ENCODE results near the gene ADAT2. TPM values are rescaled to one million over a fixed set of nuclear protein-coding genes. Genes with fewer than 3 reads are reported as not detected.
A peak's percentile ranks its signal among the peaks of the same experiment; 100 is the strongest.

The ADAT2 gene
- total and polyA plus RNA-seq, 2 of the 13 experiments (the other 11 are each of a cell fraction or from before 2014, with no cell fraction given) = 10.5 to 18.3 TPM

GRCh38 chr6:143397227-143398222, 53.0 kb downstream of the ADAT2 start (continued):
- TF ChIP-seq, protein P1, sequence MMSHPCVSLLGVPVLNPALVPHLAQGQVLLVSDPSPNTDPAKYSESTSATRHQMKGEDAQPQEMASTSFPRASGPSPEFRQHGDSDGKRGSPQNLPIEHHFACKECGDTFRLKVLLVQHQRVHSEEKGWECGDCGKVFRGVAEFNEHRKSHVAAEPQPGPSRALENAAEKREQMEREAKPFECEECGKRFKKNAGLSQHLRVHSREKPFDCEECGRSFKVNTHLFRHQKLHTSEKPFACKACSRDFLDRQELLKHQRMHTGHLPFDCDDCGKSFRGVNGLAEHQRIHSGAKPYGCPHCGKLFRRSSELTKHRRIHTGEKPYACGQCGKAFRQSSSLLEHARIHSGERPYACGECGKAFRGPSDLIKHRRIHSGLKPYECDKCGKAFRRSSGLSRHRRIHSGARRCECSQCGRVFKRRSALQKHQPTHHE (CRISPR knock-in tag; IDR thresholded peaks at IDR 0.05; ENCODE audit: borderline replicate concordance) = no peak
- peak; percentile 97 for TF ChIP-seq RXRA (CRISPR knock-in tag; IDR thresholded peaks at IDR 0.05)
- TF ChIP-seq, protein P2, sequence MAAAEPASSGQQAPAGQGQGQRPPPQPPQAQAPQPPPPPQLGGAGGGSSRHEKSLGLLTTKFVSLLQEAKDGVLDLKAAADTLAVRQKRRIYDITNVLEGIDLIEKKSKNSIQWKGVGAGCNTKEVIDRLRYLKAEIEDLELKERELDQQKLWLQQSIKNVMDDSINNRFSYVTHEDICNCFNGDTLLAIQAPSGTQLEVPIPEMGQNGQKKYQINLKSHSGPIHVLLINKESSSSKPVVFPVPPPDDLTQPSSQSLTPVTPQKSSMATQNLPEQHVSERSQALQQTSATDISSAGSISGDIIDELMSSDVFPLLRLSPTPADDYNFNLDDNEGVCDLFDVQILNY (CRISPR knock-in tag; conservative IDR thresholded peaks at IDR 0.05) = no peak
- TF ChIP-seq ZNF441 (CRISPR knock-in tag; IDR thresholded peaks at IDR 0.05; ENCODE audit: borderline replicate concordance) = no peak; the same call in 1 of the 2 replicates
- no peak for TF ChIP-seq FOXK2 (IDR thresholded peaks at IDR 0.05)
- TF ChIP-seq ZBTB21 (CRISPR knock-in tag; IDR thresholded peaks at IDR 0.05) = peak; percentile 36; the same call in 1 of the 2 replicates
- TF ChIP-seq NFE2 (CRISPR knock-in tag; IDR thresholded peaks at IDR 0.05) = 0 out of 2 replicates have a peak, but pooled peaks have one; percentile 11
- 0 out of 2 replicates have a peak, but pooled peaks have one; percentile 72 for TF ChIP-seq ZNF510 (CRISPR knock-in tag; IDR thresholded peaks at IDR 0.05; ENCODE audit: low read depth)
- peak; percentile 65 for TF ChIP-seq TCF7 (IDR thresholded peaks at IDR 0.05; ENCODE audit: low read depth)
- 0 out of 2 replicates have a peak, but pooled peaks have one; percentile 19 for TF ChIP-seq MAFF (IDR thresholded peaks at IDR 0.05; ENCODE audit: low read depth, low read length)
- peak; percentile 96 for TF ChIP-seq HOMEZ (CRISPR knock-in tag; IDR thresholded peaks at IDR 0.05; ENCODE audit: low read depth)
- TF ChIP-seq ZNF354B (CRISPR knock-in tag; IDR thresholded peaks at IDR 0.05) = no peak
- TF ChIP-seq, protein P3, sequence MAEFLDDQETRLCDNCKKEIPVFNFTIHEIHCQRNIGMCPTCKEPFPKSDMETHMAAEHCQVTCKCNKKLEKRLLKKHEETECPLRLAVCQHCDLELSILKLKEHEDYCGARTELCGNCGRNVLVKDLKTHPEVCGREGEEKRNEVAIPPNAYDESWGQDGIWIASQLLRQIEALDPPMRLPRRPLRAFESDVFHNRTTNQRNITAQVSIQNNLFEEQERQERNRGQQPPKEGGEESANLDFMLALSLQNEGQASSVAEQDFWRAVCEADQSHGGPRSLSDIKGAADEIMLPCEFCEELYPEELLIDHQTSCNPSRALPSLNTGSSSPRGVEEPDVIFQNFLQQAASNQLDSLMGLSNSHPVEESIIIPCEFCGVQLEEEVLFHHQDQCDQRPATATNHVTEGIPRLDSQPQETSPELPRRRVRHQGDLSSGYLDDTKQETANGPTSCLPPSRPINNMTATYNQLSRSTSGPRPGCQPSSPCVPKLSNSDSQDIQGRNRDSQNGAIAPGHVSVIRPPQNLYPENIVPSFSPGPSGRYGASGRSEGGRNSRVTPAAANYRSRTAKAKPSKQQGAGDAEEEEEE (CRISPR knock-in tag; IDR thresholded peaks at IDR 0.05; ENCODE audit: borderline replicate concordance) = no peak
- no peak for TF ChIP-seq ZNF274 (CRISPR knock-in tag; IDR thresholded peaks at IDR 0.05)
- peak; percentile 93; the same call in 1 of the 2 replicates for TF ChIP-seq CHD4 (IDR thresholded peaks at IDR 0.05; ENCODE audit: borderline replicate concordance, low read length)
- TF ChIP-seq SCMH1 (CRISPR knock-in tag; IDR thresholded peaks at IDR 0.05; ENCODE audit: borderline replicate concordance) = no peak
- TF ChIP-seq, protein P4, sequence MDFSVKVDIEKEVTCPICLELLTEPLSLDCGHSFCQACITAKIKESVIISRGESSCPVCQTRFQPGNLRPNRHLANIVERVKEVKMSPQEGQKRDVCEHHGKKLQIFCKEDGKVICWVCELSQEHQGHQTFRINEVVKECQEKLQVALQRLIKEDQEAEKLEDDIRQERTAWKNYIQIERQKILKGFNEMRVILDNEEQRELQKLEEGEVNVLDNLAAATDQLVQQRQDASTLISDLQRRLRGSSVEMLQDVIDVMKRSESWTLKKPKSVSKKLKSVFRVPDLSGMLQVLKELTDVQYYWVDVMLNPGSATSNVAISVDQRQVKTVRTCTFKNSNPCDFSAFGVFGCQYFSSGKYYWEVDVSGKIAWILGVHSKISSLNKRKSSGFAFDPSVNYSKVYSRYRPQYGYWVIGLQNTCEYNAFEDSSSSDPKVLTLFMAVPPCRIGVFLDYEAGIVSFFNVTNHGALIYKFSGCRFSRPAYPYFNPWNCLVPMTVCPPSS (IDR thresholded peaks at IDR 0.05) = no peak
- no peak for TF ChIP-seq ZNF232 (CRISPR knock-in tag; IDR thresholded peaks at IDR 0.05; ENCODE audit: borderline replicate concordance)
- no peak for TF ChIP-seq MZF1 (CRISPR knock-in tag; IDR thresholded peaks at IDR 0.05; ENCODE audit: borderline replicate concordance)
- peak; percentile 51 for TF ChIP-seq GABPB1 (CRISPR knock-in tag; IDR thresholded peaks at IDR 0.05)
- TF ChIP-seq, protein P5, sequence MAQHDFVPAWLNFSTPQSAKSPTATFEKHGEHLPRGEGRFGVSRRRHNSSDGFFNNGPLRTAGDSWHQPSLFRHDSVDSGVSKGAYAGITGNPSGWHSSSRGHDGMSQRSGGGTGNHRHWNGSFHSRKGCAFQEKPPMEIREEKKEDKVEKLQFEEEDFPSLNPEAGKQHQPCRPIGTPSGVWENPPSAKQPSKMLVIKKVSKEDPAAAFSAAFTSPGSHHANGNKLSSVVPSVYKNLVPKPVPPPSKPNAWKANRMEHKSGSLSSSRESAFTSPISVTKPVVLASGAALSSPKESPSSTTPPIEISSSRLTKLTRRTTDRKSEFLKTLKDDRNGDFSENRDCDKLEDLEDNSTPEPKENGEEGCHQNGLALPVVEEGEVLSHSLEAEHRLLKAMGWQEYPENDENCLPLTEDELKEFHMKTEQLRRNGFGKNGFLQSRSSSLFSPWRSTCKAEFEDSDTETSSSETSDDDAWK (CRISPR knock-in tag; IDR thresholded peaks at IDR 0.05) = no peak
